Heart right ventricle (tissue), 16 donors: ENCODE measurements around the gene TCIRG1. TPM values are rescaled to one million over a fixed set of nuclear protein-coding genes. Genes with fewer than 3 reads are reported as not detected.
A peak's percentile ranks its signal among the peaks of the same experiment; 100 is the strongest.

Experiments
- ATAC-seq, 8 donors: fragments of 200-7000 bp; cut with Tn5 transposase; one replicate each; pipeline ENCODE4 v1.9.1; 2020; ENCODE audit warnings: mild to moderate bottlenecking in 8 of 8, moderate library complexity in 8 of 8, moderate number of reproducible peaks in 1 of 8
- DNase-seq, 2 donors: peaks; one replicate each; pipeline ENCODE4 v3.0.0-alpha.2; 2020
- H3K27ac ChIP-seq, 10 donors: fragments of 200-600 bp; sonication (generic) in 2 of 10; one replicate each; pipeline versions ENCODE4 v1.5.0 to v1.8.0; 2020 to 2022; ENCODE audit warnings: mild to moderate bottlenecking in 3 of 10
- H3K27me3 ChIP-seq, 7 donors: fragments of 200-600 bp; one replicate each; pipeline ENCODE4 v1.8.0; 2021 to 2022; ENCODE audit warnings: mild to moderate bottlenecking in 2 of 7
- H3K36me3 ChIP-seq, 9 donors: fragments of 200-600 bp; sonication (generic) in 1 of 9; one replicate each; pipeline versions ENCODE4 v1.5.0 to v1.8.0; 2020 to 2022; ENCODE audit warnings: mild to moderate bottlenecking in 2 of 9
- H3K4me1 ChIP-seq, 9 donors: fragments of 200-600 bp; sonication (generic) in 1 of 9; one replicate each; pipeline versions ENCODE4 v1.5.0 to v1.8.0; 2020 to 2022; ENCODE audit warnings: mild to moderate bottlenecking in 4 of 9
- H3K4me3 ChIP-seq, 10 donors: fragments of 200-600 bp; sonication (generic) in 2 of 10; one replicate each; pipeline versions ENCODE4 v1.5.0 to v1.8.0; 2020 to 2022; ENCODE audit warnings: mild to moderate bottlenecking in 7 of 10, moderate library complexity in 2 of 10
- H3K9me3 ChIP-seq, 11 donors: fragments of 200-600 bp in 10 of 11; sonication (generic) in 2 of 11; one replicate each; pipeline versions ENCODE4 v1.5.0 to v1.8.0; 2013 to 2022; ENCODE audit warnings: mild to moderate bottlenecking in 2 of 11, control low read depth in 1 of 11, moderate library complexity in 1 of 11
- WGBS, 2 donors: extraction: QIAGEN DNeasy Blood & Tissue Kit; methylation state at CpG; one replicate each; pipeline ENCODE4 v1.1.7; 2013; ENCODE audit warnings: inconsistent platforms in 1 of 2; 5-methylcytosine and 5-hydroxymethylcytosine counted together
- intact Hi-C, 10 donors: fragments of 100-400 bp; cut with DNase I; formaldehyde crosslinking; loops; one replicate each; pipeline versions ENCODE4 v1.11.1 to v1.14.2; 2022
- polyA plus RNA-seq, 2 donors: library from polyadenylated mRNA; stranded (reverse); fragments of 200-250 nt; gene quantifications; one replicate each; pipeline ENCODE4 v1.2.3, GENCODE V29; 2013
- total RNA-seq, 10 donors: library from RNA; stranded (reverse); fragmentation: NEBNext Ultra II Directional in 3 of 10; extraction: Animal tissue kit (Norgen Biotek cat#: 25700) in 3 of 10; gene quantifications; one replicate each; pipeline versions ENCODE4 v1.2.1 to v1.2.4, GENCODE V29; 2021 to 2023
- TF ChIP-seq, protein P1 (sequence below), 9 donors: fragments of 200-600 bp; sonication (generic) in 2 of 9; IDR thresholded peaks; one replicate each; pipeline versions ENCODE4 v1.5.0 to v1.8.0; 2021 to 2022; ENCODE audit warnings: antibody characterized with exemption in 9 of 9, mild to moderate bottlenecking in 5 of 9, moderate library complexity in 1 of 9
- donor health status: Arrhythmogenic right ventricular cardiomyopathy.
- donor health status: ischemic (EF 13 %, LVEDD 7.1; RV severe dilation, severe dysfunction).
- donor health status: healthy with polysubstance abuse.
- donor health status: DM: no; HTN: yes; CAD: no.
- donor health status: DM: no; HTN: no; CAD: no.
- donor health status: ischemic (EF 25% LVEDD 6.9; RV normal size, moderate dysfunction).
- donor health status: ischemic (EF 25% LVEDD 5.7; RV mildly dilated, moderate dysfunction).
- donor health status: healthy.
- donor health status: DM: yes; HTN: yes; CAD: no.
- donor health status: Ischemic cardiomyopathy.
- donor health status: ischemic (EF 35%, LVEDD 5.7; RV mildly dilated, moderate dysfunction).
- donor health status: nonischemic (EF 11% LVEDD 7.7; RV severe dilation, severe dysfunction).
- donor health status: DM: yes; HTN: yes; CAD: no.
- donor health status: PGD.
- donor health status: ischemic (EF 29% LVEDD 5.4; RV normal size, mild dysfunction).
- donor health status: nonischemic (EF 23%, LVEDD 6.1; RV moderate dilation, normal function).

The TCIRG1 gene
- total and polyA plus RNA-seq, 12 donors, result 7.9 to 91.4 (median 15.1) TPM

DNA sequence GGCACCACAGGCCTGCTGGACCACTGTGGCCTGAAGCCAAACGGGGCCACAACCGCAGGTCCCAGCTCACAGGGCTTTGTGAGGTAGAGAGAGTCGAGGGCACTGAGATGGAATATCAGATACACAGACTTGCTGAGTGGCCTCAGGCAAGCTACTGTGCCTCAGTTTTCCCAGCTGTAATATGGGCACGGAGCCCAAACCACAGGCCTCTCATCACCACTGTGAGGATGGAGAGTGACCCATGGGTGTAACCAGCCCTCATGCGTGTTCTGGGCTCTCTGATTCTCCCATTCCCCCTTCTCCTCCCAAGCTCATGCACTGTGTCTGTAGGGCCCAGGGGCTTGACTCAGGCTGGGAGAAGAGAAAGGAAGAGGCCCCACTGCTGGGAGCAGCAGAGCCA is 39.1 kb upstream of the TCIRG1 start:
- H3K36me3 ChIP-seq, result peaks cover 0 to 8% (median 0%) of the 10 kb centered on the region in 9 donors
- no peak overlapping the region for H3K4me3 ChIP-seq
- peaks cover 0 to 21% (median 13%) of the 10 kb centered on the region in 9 donors for H3K4me1 ChIP-seq
- DNase-seq (no peak), ATAC-seq (no peak)
- intact Hi-C loops, result loop anchor here in 3 of 10 donors (5.0 to 10.0 kb wide), 2 partner anchors 38 to 205 kb away; partner anchors contain the start of gene TCIRG1 (in 1 of the 3)
- 94 to 95% methylated on average over 5 of the region's 5 CpGs for WGBS, 2 donors
- H3K27me3 ChIP-seq, result no peaks in the 10 kb centered on the region
- no peak overlapping the region for H3K27ac ChIP-seq
- TF ChIP-seq, protein P1, sequence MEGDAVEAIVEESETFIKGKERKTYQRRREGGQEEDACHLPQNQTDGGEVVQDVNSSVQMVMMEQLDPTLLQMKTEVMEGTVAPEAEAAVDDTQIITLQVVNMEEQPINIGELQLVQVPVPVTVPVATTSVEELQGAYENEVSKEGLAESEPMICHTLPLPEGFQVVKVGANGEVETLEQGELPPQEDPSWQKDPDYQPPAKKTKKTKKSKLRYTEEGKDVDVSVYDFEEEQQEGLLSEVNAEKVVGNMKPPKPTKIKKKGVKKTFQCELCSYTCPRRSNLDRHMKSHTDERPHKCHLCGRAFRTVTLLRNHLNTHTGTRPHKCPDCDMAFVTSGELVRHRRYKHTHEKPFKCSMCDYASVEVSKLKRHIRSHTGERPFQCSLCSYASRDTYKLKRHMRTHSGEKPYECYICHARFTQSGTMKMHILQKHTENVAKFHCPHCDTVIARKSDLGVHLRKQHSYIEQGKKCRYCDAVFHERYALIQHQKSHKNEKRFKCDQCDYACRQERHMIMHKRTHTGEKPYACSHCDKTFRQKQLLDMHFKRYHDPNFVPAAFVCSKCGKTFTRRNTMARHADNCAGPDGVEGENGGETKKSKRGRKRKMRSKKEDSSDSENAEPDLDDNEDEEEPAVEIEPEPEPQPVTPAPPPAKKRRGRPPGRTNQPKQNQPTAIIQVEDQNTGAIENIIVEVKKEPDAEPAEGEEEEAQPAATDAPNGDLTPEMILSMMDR (IDR thresholded peaks at IDR 0.05), result no peak
- H3K9me3 ChIP-seq, result no peaks in the 10 kb centered on the region

DNA sequence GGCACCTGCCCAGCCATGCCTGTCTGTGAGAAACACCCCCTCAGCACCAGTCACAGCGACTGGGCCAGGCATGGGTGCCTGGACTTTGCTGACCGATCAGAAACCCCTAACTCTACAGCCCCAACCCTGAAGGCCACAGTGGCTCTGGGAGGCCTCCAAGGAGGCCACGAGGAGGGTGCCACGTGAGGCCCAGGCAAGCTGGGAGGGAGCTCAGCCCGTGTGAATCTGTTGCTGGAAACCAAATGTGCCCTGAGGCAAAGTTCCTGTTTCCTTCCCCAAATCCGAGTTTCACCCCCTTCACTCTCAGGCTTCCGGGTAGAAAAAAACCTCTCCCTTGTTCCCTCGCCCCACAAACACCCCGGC is 36.3 kb upstream of the TCIRG1 start:
- peak overlapping the region in 3 of 10 donors; percentile 9 to 91 (median 80) for H3K27ac ChIP-seq
- intact Hi-C loops, result loop anchor here in 3 of 10 donors (5.0 to 10.0 kb wide), 2 partner anchors 35 to 202 kb away; partner anchors contain the start of gene TCIRG1 (in 1 of the 3)
- ATAC-seq, result peak in 2 of 8 donors; percentile 12 to 17

DNA sequence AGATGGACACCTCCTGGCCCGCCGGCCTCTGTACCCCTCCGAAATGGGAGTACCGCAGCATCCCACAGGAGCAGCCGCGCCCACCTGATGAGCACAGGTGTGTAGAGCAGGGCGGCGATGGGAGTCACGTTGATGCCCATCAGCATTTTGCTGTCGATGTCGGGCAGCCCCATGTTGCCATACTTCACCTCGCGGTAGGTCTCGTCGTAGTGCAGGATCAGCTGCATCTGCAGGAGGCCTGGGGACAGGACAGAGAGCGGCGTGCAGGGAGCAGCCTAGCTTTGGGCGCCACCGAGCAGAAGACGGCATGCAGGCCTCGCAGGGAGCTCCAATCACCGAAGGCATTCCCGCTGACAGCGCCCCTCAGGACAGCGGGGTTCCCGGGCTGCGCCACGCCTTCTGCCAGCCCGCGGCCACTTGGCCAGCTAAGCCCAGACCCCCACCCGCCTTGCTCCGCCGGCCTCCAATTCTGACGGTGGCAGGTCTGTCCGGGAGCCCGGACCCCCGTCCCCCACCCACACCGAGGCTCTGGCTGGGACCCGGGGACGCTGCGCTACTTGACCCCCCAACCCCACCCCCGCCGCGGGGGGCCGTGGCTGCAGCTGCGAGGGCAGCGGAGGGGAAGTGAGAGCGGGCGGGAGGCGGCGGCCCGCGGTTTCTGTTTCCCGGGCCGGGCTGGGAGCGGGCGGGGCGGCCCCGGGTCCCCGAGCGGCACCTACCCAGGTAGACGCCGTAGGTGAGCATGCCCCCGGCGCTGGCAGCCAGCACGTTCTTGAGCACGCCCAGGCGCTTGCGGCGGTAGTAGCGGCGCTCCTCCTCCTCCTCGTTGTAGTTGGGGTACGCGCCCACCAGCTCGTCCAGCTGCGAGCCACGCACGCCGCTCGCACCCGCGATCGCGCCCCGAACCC is 35.6 kb upstream of the TCIRG1 start:
- Histone ChIP-seq H3K9me3 (no peaks in the 10 kb centered on the region), H3K36me3 (peaks cover 0 to 3% (median 0%) of the 10 kb centered on the region in 9 donors), H3K4me1 (peaks cover 0 to 21% (median 13%) of the 10 kb centered on the region in 9 donors), H3K4me3 (peak overlapping the region; percentile 56 to 82 (median 72)), H3K27me3 (no peaks in the 10 kb centered on the region), H3K27ac (peak overlapping the region in 9 of 10 donors; percentile 51 to 91 (median 79))
- peak; percentile 21 to 65 (median 35) for ATAC-seq
- intact Hi-C loops, result loop anchor here in 3 of 10 donors (5.0 to 10.0 kb wide), 2 partner anchors 34 to 202 kb away; partner anchors contain the start of gene TCIRG1 (in 1 of the 3)
- WGBS, 2 donors, result 17 to 27% methylated on average over 45 to 86 of the region's 86 CpGs
- TF ChIP-seq, protein P1 (IDR thresholded peaks at IDR 0.05), result no peak
- peak in 1 of 2 donors; percentile 49 for DNase-seq

More for the DNA sequence above, 36.3 kb upstream of the TCIRG1 start:
- 72 to 85% methylated on average over 9 of the region's 9 CpGs for WGBS, 2 donors
- Histone ChIP-seq H3K27me3 (no peaks in the 10 kb centered on the region), H3K36me3 (peaks cover 0 to 3% (median 0%) of the 10 kb centered on the region in 9 donors), H3K4me1 (peaks cover 0 to 21% (median 13%) of the 10 kb centered on the region in 9 donors), H3K9me3 (no peaks in the 10 kb centered on the region), H3K4me3 (peak overlapping the region in 5 of 10 donors; percentile 68 to 82 (median 72))
- no peak for DNase-seq
- TF ChIP-seq, protein P1 (IDR thresholded peaks at IDR 0.05), result no peak

DNA sequence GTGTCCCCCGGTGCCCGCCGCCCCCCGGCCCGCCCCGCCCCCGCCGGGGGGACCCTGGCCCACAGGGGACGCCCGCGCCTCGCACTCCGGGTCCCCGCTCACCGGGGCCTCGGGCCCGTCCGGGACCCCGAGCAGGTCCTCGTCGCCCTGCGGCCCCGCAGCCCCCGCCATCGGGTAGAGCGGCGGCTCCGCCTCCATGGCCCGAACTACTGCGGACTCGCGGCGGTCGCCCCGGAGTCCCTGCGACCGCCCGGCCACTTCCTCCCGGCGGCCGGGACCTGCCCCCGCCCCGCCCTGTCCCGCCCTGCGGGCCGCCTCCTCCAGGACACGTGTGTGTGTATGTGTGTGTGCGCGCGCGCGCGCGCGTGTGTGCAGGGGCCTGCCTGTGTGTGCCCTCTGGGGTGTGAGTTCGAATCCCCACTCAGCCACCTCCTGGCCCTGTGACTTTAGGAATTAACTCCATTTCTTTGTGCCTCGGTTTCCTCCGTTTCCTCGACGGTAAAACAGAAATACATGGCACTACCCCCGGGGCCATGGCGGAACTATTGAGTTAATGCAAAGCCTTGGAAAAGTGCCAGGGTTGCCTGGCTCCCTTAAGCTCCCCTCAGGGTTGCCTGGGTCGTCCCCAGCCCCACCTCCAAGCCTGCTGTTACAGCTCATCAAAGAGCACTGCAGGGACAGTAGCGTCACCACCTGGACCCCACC is 34.8 kb upstream of the TCIRG1 start, which contains the start of gene UNC93B1:
Gene UNC93B1, minus strand, starts transcription at position 252 of the 705 bp plus-strand sequence. Its CDS starts 54 bp downstream, at position 198.
- Histone ChIP-seq H3K9me3 (no peaks in the 10 kb centered on the region), H3K27ac (peak within 1 kb of the TSS in 9 of 10 donors; percentile 51 to 91 (median 79)), H3K36me3 (peaks cover 0 to 2% (median 0%) of the 10 kb centered on the region in 9 donors), H3K27me3 (no peaks in the 10 kb centered on the region), H3K4me3 (peak within 1 kb of the TSS; percentile 56 to 82 (median 72)), H3K4me1 (peaks cover 0 to 29% (median 14%) of the 10 kb centered on the region in 9 donors)
- peak; percentile 90 to 93 for DNase-seq
- peak; percentile 86 to 95 (median 92) for ATAC-seq
- TF ChIP-seq, protein P1 (IDR thresholded peaks at IDR 0.05), result no peak
- intact Hi-C loops, result loop anchor here in 3 of 10 donors (5.0 to 10.0 kb wide), 2 partner anchors 33 to 201 kb away; partner anchors contain the start of gene TCIRG1 (in 1 of the 3)
- WGBS, 2 donors, result 5% methylated on average over 51 to 64 of the region's 64 CpGs
